IMR-90 (cell line): ENCODE results near the gene RGS16. TPM values are rescaled to one million over a fixed set of nuclear protein-coding genes. Genes with fewer than 3 reads are reported as not detected.

Experiments
- ATAC-seq: fragments of 200-7000 bp; cut with Tn5 transposase; 2 replicates; pipeline ENCODE4 v1.9.1; 2020; ENCODE audit warnings: low read depth, mild to moderate bottlenecking, moderate library complexity
- BruUV-seq: library from RNA; stranded (reverse); fragments of 400-500 nt; replicated peaks from 2 replicates; lab custom pipeline; 2021; lab: Mats Ljungman, UMichigan
- CTCF ChIA-PET: fragments of 300-600 bp; formaldehyde crosslinking; extraction: SDS; loops from one replicate; lab custom pipeline; 2021; ENCODE audit warnings: antibody characterized with exemption; lab: Yijun Ruan, JAX
- POLR2A ChIA-PET: fragments of 300-600 bp; sonication (Branson Sonifier 250); formaldehyde crosslinking; loops from one replicate; lab custom pipeline; 2022; ENCODE audit warnings: antibody characterized with exemption; ENCODE audit not compliant: unreplicated experiment; lab: Charles Lee
- DNase-seq: peaks from one replicate; pipeline ENCODE4 v3.0.0; 2013
- H2AFZ ChIP-seq: replicated peaks from 2 replicates; pipeline ENCODE3; 2013; ENCODE audit warnings: low read length, mild to moderate bottlenecking; ENCODE audit not compliant: poor library complexity
- H2AK5ac ChIP-seq: 2 replicates; pipeline ENCODE4 v1.6.1; 2013; ENCODE audit warnings: low read depth, low read length, inconsistent platforms
- H2AK9ac ChIP-seq: replicated peaks from 2 replicates; pipeline ENCODE3; 2013; ENCODE audit warnings: mild to moderate bottlenecking, low read depth, low read length, moderate library complexity; ENCODE audit not compliant: poor library complexity
- H2BK120ac ChIP-seq: 2 replicates; pipeline ENCODE4 v1.6.1; 2013; ENCODE audit warnings: low read depth, low read length, inconsistent platforms
- H2BK15ac ChIP-seq: 3 replicates; pipeline ENCODE4 v1.6.1; 2013; ENCODE audit warnings: low read depth, low read length, inconsistent platforms
- H2BK20ac ChIP-seq: 2 replicates; pipeline ENCODE4 v1.6.1; 2013; ENCODE audit warnings: low read depth, mild to moderate bottlenecking, inconsistent platforms, low read length, moderate library complexity
- H2BK5ac ChIP-seq: 2 replicates; pipeline ENCODE4 v1.6.1; 2013; ENCODE audit warnings: mild to moderate bottlenecking, low read depth, low read length, inconsistent platforms; ENCODE audit not compliant: poor library complexity, severe bottlenecking
- H3K14ac ChIP-seq: replicated peaks from 2 replicates; pipeline ENCODE4 v1.6.1; 2013; ENCODE audit warnings: low read depth, low read length, inconsistent platforms
- H3K18ac ChIP-seq: 2 replicates; pipeline ENCODE4 v1.6.1; 2013; ENCODE audit warnings: low read depth, low read length, control low read depth
- H3K23ac ChIP-seq: 2 replicates; pipeline ENCODE4 v1.6.1; 2013; ENCODE audit warnings: low read depth, low read length, inconsistent platforms
- H3K27ac ChIP-seq: 2 replicates; pipeline ENCODE4 v1.5.1; 2013; ENCODE audit warnings: mild to moderate bottlenecking, control low read depth, low read length; ENCODE audit not compliant: insufficient read depth
- H3K27me3 ChIP-seq: 2 replicates; pipeline ENCODE4 v1.6.1; 2013; ENCODE audit warnings: low read length; ENCODE audit not compliant: control insufficient read depth, insufficient read depth
- H3K36me3 ChIP-seq: 2 replicates; pipeline ENCODE4 v1.6.1; 2013; ENCODE audit warnings: low read length, mixed read lengths; ENCODE audit not compliant: control insufficient read depth, insufficient read depth
- H3K4ac ChIP-seq: 2 replicates; pipeline ENCODE4 v1.6.1; 2013; ENCODE audit warnings: low read depth, low read length, inconsistent platforms
- H3K4me1 ChIP-seq: 2 replicates; pipeline ENCODE4 v1.6.1; 2013; ENCODE audit warnings: low read length, mixed read lengths; ENCODE audit not compliant: control insufficient read depth, insufficient read depth
- H3K4me2 ChIP-seq: 2 replicates; pipeline ENCODE4 v1.6.1; 2013; ENCODE audit warnings: low read depth, mild to moderate bottlenecking, control low read depth, low read length, moderate library complexity
- H3K4me3 ChIP-seq: 2 replicates; pipeline ENCODE4 v1.5.1; 2013; ENCODE audit warnings: low read depth, mild to moderate bottlenecking, control low read depth, low read length, moderate library complexity; ENCODE audit not compliant: insufficient read depth
- H3K56ac ChIP-seq: 2 replicates; pipeline ENCODE4 v1.6.1; 2013; ENCODE audit warnings: low read length, inconsistent platforms; ENCODE audit not compliant: insufficient read depth; ENCODE audit errors: extremely low read depth
- H3K79me1 ChIP-seq, 2 experiments: 2 replicates each; pipeline ENCODE4 v1.6.1; 2013; ENCODE audit warnings: low read length in 2 of 2, inconsistent platforms in 1 of 2, low read depth in 1 of 2
- H3K9ac ChIP-seq: 2 replicates; pipeline ENCODE4 v1.6.1; 2013; ENCODE audit warnings: low read depth, low read length, control low read depth
- H3K9me1 ChIP-seq: 2 replicates; pipeline ENCODE4 v1.6.1; 2013; ENCODE audit warnings: low read length, inconsistent platforms; ENCODE audit not compliant: insufficient read depth
- H3K9me3 ChIP-seq: 2 replicates; pipeline ENCODE4 v1.6.1; 2013; ENCODE audit warnings: low read length; ENCODE audit not compliant: control insufficient read depth, insufficient read depth
- H4K20me1 ChIP-seq: 2 replicates; pipeline ENCODE4 v1.6.1; 2013; ENCODE audit warnings: low read length, inconsistent platforms; ENCODE audit not compliant: insufficient read depth
- H4K5ac ChIP-seq: 2 replicates; pipeline ENCODE4 v1.6.1; 2013; ENCODE audit warnings: mild to moderate bottlenecking, low read depth, low read length, control low read depth
- H4K8ac ChIP-seq, 2 experiments: 2 replicates each; pipeline ENCODE4 v1.6.1; 2013; ENCODE audit warnings: low read depth in 2 of 2, low read length in 2 of 2, control low read depth in 1 of 2, inconsistent platforms in 1 of 2
- H4K91ac ChIP-seq: 2 replicates; pipeline ENCODE4 v1.6.1; 2013; ENCODE audit warnings: low read depth, low read length, inconsistent platforms; ENCODE audit not compliant: insufficient read depth
- BHLHE40 ChIP-seq: fragments of 150-350 bp; IDR thresholded peaks from 2 replicates; pipeline ENCODE4 v1.6.1; 2016; ENCODE audit warnings: mild to moderate bottlenecking, low read depth, low read length
- CEBPB ChIP-seq: IDR thresholded peaks from 2 replicates; pipeline ENCODE4 v1.6.1; 2012; ENCODE audit warnings: low read depth, low read length, improper control_type of control experiment
- CHD1 ChIP-seq: IDR thresholded peaks from 2 replicates; pipeline ENCODE4 v1.6.1; 2012; ENCODE audit warnings: low read depth, low read length, improper control_type of control experiment
- CTCF ChIP-seq: conservative IDR thresholded peaks from 2 replicates; pipeline ENCODE4 v1.5.1; 2012; ENCODE audit warnings: mild to moderate bottlenecking, low read depth, low read length, improper control_type of control experiment
- ELK1 ChIP-seq: fragments of 150-350 bp; IDR thresholded peaks from 2 replicates; pipeline ENCODE4 v1.6.1; 2016; ENCODE audit warnings: low read depth, mild to moderate bottlenecking, low read length, moderate library complexity, borderline replicate concordance
- FOS ChIP-seq: fragments of 150-350 bp; IDR thresholded peaks from 2 replicates; pipeline ENCODE4 v1.6.1; 2016; ENCODE audit warnings: low read depth, low read length
- MAFK ChIP-seq: IDR thresholded peaks from 2 replicates; pipeline ENCODE4 v1.6.1; 2012; ENCODE audit warnings: low read depth, low read length, improper control_type of control experiment
- MAZ ChIP-seq: IDR thresholded peaks from 2 replicates; pipeline ENCODE4 v1.6.1; 2012; ENCODE audit warnings: low read depth, mild to moderate bottlenecking, low read length, improper control_type of control experiment, moderate library complexity, borderline replicate concordance
- MXI1 ChIP-seq: IDR thresholded peaks from 2 replicates; pipeline ENCODE4 v1.6.1; 2012; ENCODE audit warnings: low read depth, mild to moderate bottlenecking, low read length, moderate library complexity, borderline replicate concordance
- NFE2L2 ChIP-seq: fragments of 150-350 bp; IDR thresholded peaks from 2 replicates; pipeline ENCODE4 v1.6.1; 2016; ENCODE audit warnings: low read depth, mild to moderate bottlenecking, low read length
- POLR2A ChIP-seq: IDR thresholded peaks from 2 replicates; pipeline ENCODE4 v1.6.1; 2012; ENCODE audit warnings: mild to moderate bottlenecking, low read depth, low read length
- RAD21 ChIP-seq: IDR thresholded peaks from 2 replicates; pipeline ENCODE4 v1.6.1; 2012; ENCODE audit warnings: low read length, improper control_type of control experiment
- RCOR1 ChIP-seq: IDR thresholded peaks from 2 replicates; pipeline ENCODE4 v1.6.1; 2012; ENCODE audit warnings: mild to moderate bottlenecking, low read length, improper control_type of control experiment; ENCODE audit not compliant: insufficient replicate concordance
- RFX5 ChIP-seq: IDR thresholded peaks from 2 replicates; pipeline ENCODE4 v1.8.0; 2012; ENCODE audit warnings: low read depth, mild to moderate bottlenecking, low read length, moderate library complexity
- SMC3 ChIP-seq: fragments of 150-350 bp; IDR thresholded peaks from 2 replicates; pipeline ENCODE4 v1.6.1; 2016; ENCODE audit warnings: low read depth, mild to moderate bottlenecking, antibody characterized with exemption, low read length, moderate library complexity
- USF2 ChIP-seq: fragments of 150-350 bp; IDR thresholded peaks from 2 replicates; pipeline ENCODE4 v1.6.1; 2017; ENCODE audit warnings: mild to moderate bottlenecking, antibody characterized with exemption, low read length, low read depth
- WGBS, 2 experiments: methylation state at CpG; one replicate each; pipeline versions ENCODE4 v1.1.5 to v1.1.7; 2013; ENCODE audit warnings: missing lambda C conversion rate in 2 of 2; ENCODE audit not compliant: insufficient read length in 1 of 2; ENCODE audit errors: extremely low coverage in 2 of 2; 5-methylcytosine and 5-hydroxymethylcytosine counted together
- dilution Hi-C: fragments of 300-500 bp; cut with HindIII; formaldehyde crosslinking; loops from one replicate; pipeline ENCODE4 v1.14.3; 2018; ENCODE audit warnings: low sequenced_read_pairs; ENCODE audit not compliant: unreplicated experiment
- in situ Hi-C: fragments of 300-500 bp; cut with MboI; formaldehyde crosslinking; loops from 3 replicates; pipeline ENCODE4 v1.14.3; 2019; ENCODE audit warnings: low sequenced_read_pairs, inconsistent platforms, mixed read lengths
- intact Hi-C: fragments of 100-400 bp; cut with micrococcal nuclease; formaldehyde crosslinking; loops from 2 replicates; pipeline ENCODE4 v1.10.0; 2022
- polyA plus RNA-seq, 3 experiments: library from polyadenylated mRNA; depleted of rRNA; stranded (reverse); fragments of >200 nt; gene quantifications; 2 replicates each; pipeline ENCODE4 v1.2.3, GENCODE V29; 2012; ENCODE audit warnings: low replicate concordance in 1 of 3
- total RNA-seq: library from RNA; depleted of rRNA; stranded (reverse); fragments of >200 nt; gene quantifications from 2 replicates; pipeline ENCODE4 v1.2.3, GENCODE V29; 2012

The RGS16 gene
- total and polyA plus RNA-seq, 2 of the 4 experiments (the other 2 are of a cell fraction): 0.15 to 0.18 TPM

- Histone ChIP-seq H2BK15ac (no peak overlapping the region), H2AK9ac (no peak overlapping the region), H2BK120ac (no peak overlapping the region), H2BK5ac (no peak overlapping the region), H2AK5ac (no peak overlapping the region), H3K4me2 (no peak overlapping the region), H3K4me1 (no peaks in the 10 kb centered on the region), H3K9ac (no peak overlapping the region), H3K4me3 (no peak overlapping the region), H3K27me3 (peaks cover 3% of the 10 kb centered on the region), H2BK20ac (no peak overlapping the region), H3K14ac (no peak overlapping the region), H4K8ac (no peak overlapping the region), H4K91ac (no peak overlapping the region), H3K79me1 (no peaks in the 10 kb centered on the region), H3K9me3 (no peaks in the 10 kb centered on the region), H4K20me1 (no peaks in the 10 kb centered on the region), H2AFZ (no peak overlapping the region), H3K18ac (no peak overlapping the region), H3K36me3 (no peaks in the 10 kb centered on the region), H3K4ac (no peak overlapping the region), H3K56ac (no peak overlapping the region), H3K23ac (no peak overlapping the region), H4K5ac (no peak overlapping the region), H3K27ac (no peak overlapping the region), H3K9me1 (no peaks in the 10 kb centered on the region)
- intact Hi-C loops (no loop called here), in situ Hi-C loops (no loop called here), dilution Hi-C loops (no loop called here)
- POLR2A ChIA-PET: no interaction called here
- WGBS, 2 experiments: no CpG with 5 or more reads among the region's 4 CpGs
- TF ChIP-seq CTCF (no peak), NFE2L2 (no peak), USF2 (no peak), CEBPB (no peak), SMC3 (no peak), RCOR1 (no peak), MXI1 (no peak), FOS (no peak), RFX5 (no peak), MAFK (no peak), MAZ (no peak), POLR2A (no peak), CHD1 (no peak), ELK1 (no peak), BHLHE40 (no peak), RAD21 (no peak)
- no TSS peak for BruUV-seq
- no peak for ATAC-seq
- DNase-seq: no peak
- CTCF ChIA-PET: interaction anchor here (0.6 kb wide), 1 partner anchor 216 kb away, joined by 4 read pairs; no protein-coding TSS in a partner anchor
Measured at GRCh38 chr1:182644886-182645285, 40.7 kb upstream of the RGS16 start.
